Measurements from ENCODE around the gene FGD5. TPM values are rescaled to one million over a fixed set of nuclear protein-coding genes. Genes with fewer than 3 reads are reported as not detected.

FGD5 gene
- total RNA-seq, 3 donors from 2014 or later (not counting 1 experiment from before 2014, with no cell fraction given): not detected

DNA sequence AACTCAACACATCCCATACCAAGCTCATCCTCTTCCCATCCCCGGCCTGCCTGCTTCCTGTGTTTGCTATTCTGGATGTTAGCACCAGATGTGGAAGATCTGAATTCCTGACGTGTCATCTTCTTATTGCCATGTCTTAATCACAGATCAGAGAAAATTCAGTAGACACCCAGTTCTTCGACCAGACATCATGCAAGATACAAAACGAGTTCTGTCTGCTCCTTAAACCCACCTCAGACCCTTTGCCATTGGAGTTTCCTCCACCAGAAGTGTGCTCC is 52.0 kb downstream of the FGD5 start:
- no peaks in the 10 kb centered on the region for H3K36me3 ChIP-seq (ENCODE audit: control insufficient read depth, insufficient read depth, low read length)
- no peak overlapping the region for H3K27ac ChIP-seq (ENCODE audit: low read length)
- TF ChIP-seq, protein P1, sequence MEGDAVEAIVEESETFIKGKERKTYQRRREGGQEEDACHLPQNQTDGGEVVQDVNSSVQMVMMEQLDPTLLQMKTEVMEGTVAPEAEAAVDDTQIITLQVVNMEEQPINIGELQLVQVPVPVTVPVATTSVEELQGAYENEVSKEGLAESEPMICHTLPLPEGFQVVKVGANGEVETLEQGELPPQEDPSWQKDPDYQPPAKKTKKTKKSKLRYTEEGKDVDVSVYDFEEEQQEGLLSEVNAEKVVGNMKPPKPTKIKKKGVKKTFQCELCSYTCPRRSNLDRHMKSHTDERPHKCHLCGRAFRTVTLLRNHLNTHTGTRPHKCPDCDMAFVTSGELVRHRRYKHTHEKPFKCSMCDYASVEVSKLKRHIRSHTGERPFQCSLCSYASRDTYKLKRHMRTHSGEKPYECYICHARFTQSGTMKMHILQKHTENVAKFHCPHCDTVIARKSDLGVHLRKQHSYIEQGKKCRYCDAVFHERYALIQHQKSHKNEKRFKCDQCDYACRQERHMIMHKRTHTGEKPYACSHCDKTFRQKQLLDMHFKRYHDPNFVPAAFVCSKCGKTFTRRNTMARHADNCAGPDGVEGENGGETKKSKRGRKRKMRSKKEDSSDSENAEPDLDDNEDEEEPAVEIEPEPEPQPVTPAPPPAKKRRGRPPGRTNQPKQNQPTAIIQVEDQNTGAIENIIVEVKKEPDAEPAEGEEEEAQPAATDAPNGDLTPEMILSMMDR (IDR thresholded peaks at IDR 0.05): no peak
- no peaks in the 10 kb centered on the region for H3K4me1 Mint-ChIP-seq
- DNase-seq: no peak
- H3K9me3 Mint-ChIP-seq: no peaks in the 10 kb centered on the region
- peaks cover 0 to 13% of the 10 kb centered on the region in 2 donors for H3K27me3 Mint-ChIP-seq (ENCODE audit: low read depth in 2 of 2)
- no peak overlapping the region for H3K4me3 Mint-ChIP-seq
- no peaks in the 10 kb centered on the region for H3K9me3 ChIP-seq (ENCODE audit: control insufficient read depth, insufficient read depth, low read length)
- no peaks in the 10 kb centered on the region for H3K36me3 Mint-ChIP-seq
- no peak overlapping the region for H3K27ac Mint-ChIP-seq
- H3K27me3 ChIP-seq (ENCODE audit: control insufficient read depth, insufficient read depth, low read length): no peaks in the 10 kb centered on the region
- ATAC-seq: no peak
- no peak overlapping the region for H3K4me3 ChIP-seq (ENCODE audit: low read length)
- intact Hi-C loops (cut with micrococcal nuclease): no loop called here
- H3K4me1 ChIP-seq (ENCODE audit: control insufficient read depth, insufficient read depth, low read length): no peaks in the 10 kb centered on the region
- 88% methylated on average over 4 of the region's 4 CpGs for WGBS (ENCODE audit: insufficient coverage)

DNA sequence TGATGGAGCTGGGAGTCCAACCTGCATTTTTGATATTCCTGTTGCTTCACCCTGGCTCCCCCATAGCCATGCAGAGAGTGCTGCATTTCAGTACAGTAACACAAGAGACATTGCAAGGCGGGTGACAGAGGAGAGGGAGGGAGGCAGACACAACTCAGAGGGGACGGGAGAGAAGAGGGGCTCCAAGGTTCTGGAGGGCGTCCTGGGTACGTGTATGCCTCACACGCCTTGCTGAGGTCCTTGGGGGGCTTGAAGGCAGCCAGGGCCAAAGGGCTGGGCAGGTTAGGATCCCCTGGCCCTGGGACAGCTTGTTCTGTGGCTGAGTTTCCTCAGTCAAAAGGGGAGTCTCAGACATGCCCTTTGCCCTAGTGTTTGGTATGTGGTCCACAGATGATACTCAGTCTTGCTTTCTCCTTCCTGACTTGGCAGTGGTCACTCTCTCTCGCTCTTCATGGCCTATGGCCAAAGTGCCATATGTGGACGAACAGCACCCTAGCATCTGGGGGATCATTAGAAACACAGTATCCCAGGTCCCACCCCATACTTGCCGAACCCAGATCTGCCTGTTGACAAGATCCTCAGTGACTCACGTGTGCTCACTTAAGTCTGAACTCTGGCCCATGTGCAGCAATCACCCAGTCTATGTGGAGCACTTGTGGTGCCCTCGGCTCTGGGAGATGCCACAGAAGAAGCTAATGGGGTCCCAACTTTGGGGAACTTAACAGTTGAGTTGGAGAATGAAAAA is 52.9 kb downstream of the FGD5 start:
- ATAC-seq: no peak
- Histone ChIP-seq H3K4me1 (ENCODE audit: control insufficient read depth, insufficient read depth, low read length) (no peaks in the 10 kb centered on the region), H3K36me3 (ENCODE audit: control insufficient read depth, insufficient read depth, low read length) (no peaks in the 10 kb centered on the region), H3K4me3 (ENCODE audit: low read length) (no peak overlapping the region), H3K27ac (ENCODE audit: low read length) (no peak overlapping the region), H3K27me3 (ENCODE audit: control insufficient read depth, insufficient read depth, low read length) (no peaks in the 10 kb centered on the region), H3K9me3 (ENCODE audit: control insufficient read depth, insufficient read depth, low read length) (no peaks in the 10 kb centered on the region)
- H3K27ac Mint-ChIP-seq: no peak overlapping the region
- no peaks in the 10 kb centered on the region for H3K36me3 Mint-ChIP-seq
- no peaks in the 10 kb centered on the region for H3K4me1 Mint-ChIP-seq
- TF ChIP-seq, protein P1 (IDR thresholded peaks at IDR 0.05): no peak
- no peak for DNase-seq
- intact Hi-C loops (cut with micrococcal nuclease): no loop called here
- H3K9me3 Mint-ChIP-seq: no peaks in the 10 kb centered on the region
- peaks cover 0 to 13% of the 10 kb centered on the region in 2 donors for H3K27me3 Mint-ChIP-seq (ENCODE audit: low read depth in 2 of 2)
- H3K4me3 Mint-ChIP-seq: no peak overlapping the region
- 86% methylated on average over 10 of the region's 10 CpGs for WGBS (ENCODE audit: insufficient coverage)

DNA sequence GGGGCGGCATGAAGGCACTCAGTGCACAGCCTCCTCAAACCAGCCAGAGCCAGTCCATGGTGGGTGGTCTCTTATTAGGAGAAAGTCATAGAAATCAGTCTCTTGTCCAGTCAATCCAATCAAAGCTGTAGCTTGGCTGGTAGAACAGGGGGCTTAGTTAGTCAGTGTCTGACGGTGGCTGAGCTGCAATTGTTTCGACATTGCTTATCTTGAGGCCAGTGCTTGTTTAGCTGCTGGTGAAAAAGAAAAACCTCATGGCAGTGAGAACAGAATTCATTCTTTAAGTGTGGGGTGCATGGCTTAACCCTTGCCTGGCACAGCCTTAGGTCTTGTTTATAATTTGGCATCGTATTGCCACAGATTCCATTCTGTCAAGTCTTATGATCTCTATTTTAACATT is 53.9 kb downstream of the FGD5 start:
- Mint-ChIP-seq H3K9me3 (no peaks in the 10 kb centered on the region), H3K4me3 (no peak overlapping the region), H3K27me3 (ENCODE audit: low read depth in 2 of 2) (peaks cover 0 to 13% of the 10 kb centered on the region in 2 donors), H3K27ac (no peak overlapping the region), H3K36me3 (no peaks in the 10 kb centered on the region), H3K4me1 (no peaks in the 10 kb centered on the region)
- 84% methylated on average over 3 of the region's 4 CpGs for WGBS (ENCODE audit: insufficient coverage)
- Histone ChIP-seq H3K27ac (ENCODE audit: low read length) (no peak overlapping the region), H3K27me3 (ENCODE audit: control insufficient read depth, insufficient read depth, low read length) (no peaks in the 10 kb centered on the region), H3K36me3 (ENCODE audit: control insufficient read depth, insufficient read depth, low read length) (no peaks in the 10 kb centered on the region), H3K4me3 (ENCODE audit: low read length) (no peak overlapping the region), H3K4me1 (ENCODE audit: control insufficient read depth, insufficient read depth, low read length) (no peaks in the 10 kb centered on the region), H3K9me3 (ENCODE audit: control insufficient read depth, insufficient read depth, low read length) (no peaks in the 10 kb centered on the region)
- no peak for DNase-seq
- intact Hi-C loops (cut with micrococcal nuclease): no loop called here
- TF ChIP-seq, protein P1 (IDR thresholded peaks at IDR 0.05): no peak
- no peak for ATAC-seq

DNA sequence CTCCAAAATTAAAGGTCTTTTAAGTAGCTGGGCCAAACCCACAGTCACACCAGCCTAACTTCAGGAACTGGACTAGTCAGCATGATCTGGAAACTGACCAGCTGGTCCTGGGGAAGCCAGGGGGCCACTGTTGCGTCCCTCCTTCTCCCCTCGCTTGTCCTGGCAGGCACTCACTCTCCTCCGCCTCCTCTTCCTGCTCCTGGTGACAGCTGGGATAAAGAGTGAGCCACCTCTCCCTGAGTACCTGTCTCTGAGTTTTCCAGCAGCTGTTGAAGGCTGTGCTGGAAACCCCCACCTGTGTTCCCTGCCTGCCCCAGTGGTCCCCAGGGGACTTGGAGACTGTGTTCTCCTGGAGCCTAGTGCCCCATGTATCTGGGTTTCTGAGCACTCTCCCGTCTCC is 56.0 kb downstream of the FGD5 start:
- H3K4me1 Mint-ChIP-seq: no peaks in the 10 kb centered on the region
- no peaks in the 10 kb centered on the region for H3K36me3 ChIP-seq (ENCODE audit: control insufficient read depth, insufficient read depth, low read length)
- no peak overlapping the region for H3K4me3 Mint-ChIP-seq
- H3K27ac ChIP-seq (ENCODE audit: low read length): no peak overlapping the region
- no peaks in the 10 kb centered on the region for H3K4me1 ChIP-seq (ENCODE audit: control insufficient read depth, insufficient read depth, low read length)
- WGBS (ENCODE audit: insufficient coverage): 88% methylated on average over 4 of the region's 4 CpGs
- H3K27me3 ChIP-seq (ENCODE audit: control insufficient read depth, insufficient read depth, low read length): no peaks in the 10 kb centered on the region
- no peak for ATAC-seq
- H3K4me3 ChIP-seq (ENCODE audit: low read length): no peak overlapping the region
- DNase-seq: no peak
- no peak overlapping the region for H3K27ac Mint-ChIP-seq
- no peaks in the 10 kb centered on the region for H3K36me3 Mint-ChIP-seq
- TF ChIP-seq, protein P1 (IDR thresholded peaks at IDR 0.05): no peak
- H3K9me3 ChIP-seq (ENCODE audit: control insufficient read depth, insufficient read depth, low read length): no peaks in the 10 kb centered on the region
- H3K9me3 Mint-ChIP-seq: no peaks in the 10 kb centered on the region
- H3K27me3 Mint-ChIP-seq (ENCODE audit: low read depth in 2 of 2): peaks cover 0 to 17% of the 10 kb centered on the region in 2 donors
- intact Hi-C loops (cut with micrococcal nuclease): no loop called here

Data from natural killer cell (primary cell).